NCI-H2171 (cell line): Measurements from ENCODE around the gene CPNE8.

Experiments
- DNase-seq: peaks from one replicate; lab custom pipeline; 2025; lab: John Stamatoyannopoulos, UW

Gene CPNE8

DNA sequence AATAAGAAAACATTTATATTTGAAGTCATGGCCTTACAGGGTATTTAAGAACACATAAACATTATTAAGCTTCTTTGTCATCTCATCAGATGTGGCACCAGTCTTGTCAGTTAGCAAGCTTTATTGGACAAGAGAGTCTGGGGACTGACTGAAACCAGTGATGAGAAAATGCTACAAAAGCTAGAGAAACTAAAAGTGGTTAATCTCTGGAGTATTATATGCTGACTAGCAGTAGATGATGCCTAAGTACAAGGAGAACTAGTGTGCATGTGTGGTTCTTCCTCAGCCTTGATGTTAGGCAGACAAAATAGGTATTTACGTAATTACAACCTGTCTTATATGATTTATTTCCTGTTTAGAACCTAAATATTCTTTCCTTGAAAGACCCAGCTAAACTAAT, 176.5 kb downstream of the CPNE8 start:
- no peak for DNase-seq

DNA sequence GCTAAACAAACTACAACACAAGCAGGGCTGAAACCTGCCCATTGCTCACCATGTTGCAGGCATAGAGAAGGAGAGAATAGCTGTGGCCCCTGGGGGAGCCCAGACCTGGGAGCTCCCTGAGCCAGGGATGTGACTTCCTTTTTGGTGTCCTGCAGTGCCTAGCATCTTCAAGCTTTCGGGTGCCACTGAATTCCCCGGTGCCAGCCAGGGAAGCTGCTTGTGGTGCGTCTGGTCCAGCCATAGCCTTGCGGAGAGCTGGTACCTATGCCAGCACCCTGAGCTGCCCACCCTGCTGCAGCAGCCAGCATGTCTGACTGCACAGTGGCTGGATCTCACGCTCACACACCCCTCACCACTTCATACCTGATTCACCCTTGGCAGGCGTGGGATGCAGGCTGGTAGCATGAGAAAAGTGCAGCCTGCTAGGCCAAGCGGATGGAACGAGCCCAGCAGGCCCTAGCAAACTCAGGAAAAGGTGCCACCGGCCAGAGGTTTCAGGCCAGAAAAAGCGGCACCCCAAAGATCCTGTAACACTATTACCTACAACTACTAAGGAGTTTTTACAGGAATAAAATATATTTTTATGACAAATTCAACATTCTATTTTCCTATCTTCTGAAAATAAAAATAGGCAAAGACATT, 183.7 kb downstream of the CPNE8 start:
- DNase-seq, result no peak

DNA sequence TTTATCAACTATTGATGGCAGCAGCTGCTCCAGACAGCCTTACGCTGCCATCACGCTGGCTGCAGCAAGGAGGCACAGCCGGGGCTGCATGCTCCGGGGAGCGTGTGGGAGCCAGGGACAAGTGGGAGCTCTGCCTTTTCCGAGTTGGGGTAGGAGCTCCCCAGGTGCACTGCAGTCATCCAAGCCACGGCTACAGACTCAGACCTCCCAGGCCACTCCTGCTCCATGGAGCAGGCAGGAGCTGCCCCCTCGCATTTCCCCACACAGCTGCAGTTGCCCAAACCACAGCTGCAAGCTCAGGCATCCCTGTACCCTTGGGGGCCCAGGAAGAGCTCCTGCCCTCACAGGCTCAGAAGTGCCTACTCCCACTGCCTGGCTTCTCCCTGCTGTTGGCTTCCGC, 184.7 kb downstream of the CPNE8 start:
- no peak for DNase-seq

DNA sequence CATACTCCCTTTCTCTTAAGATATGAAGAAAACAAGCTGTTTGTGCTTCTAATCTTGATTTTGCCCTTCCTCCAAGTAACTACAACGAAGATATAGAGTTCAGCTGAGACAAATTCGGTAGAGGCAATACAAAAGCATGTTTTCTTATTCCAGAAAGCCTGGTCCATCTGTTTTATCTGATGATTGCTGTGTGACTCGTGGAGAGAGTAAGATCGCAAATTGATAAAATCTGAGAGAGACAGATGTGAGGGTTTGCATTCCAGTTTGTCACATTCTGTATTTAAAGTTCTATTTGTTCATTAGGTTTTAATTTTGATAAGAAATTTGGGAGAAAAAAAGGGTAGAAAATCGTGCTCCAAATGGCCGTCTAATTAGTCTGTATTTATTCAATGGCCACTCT, 192.1 kb downstream of the CPNE8 start:
- no peak for DNase-seq

DNA sequence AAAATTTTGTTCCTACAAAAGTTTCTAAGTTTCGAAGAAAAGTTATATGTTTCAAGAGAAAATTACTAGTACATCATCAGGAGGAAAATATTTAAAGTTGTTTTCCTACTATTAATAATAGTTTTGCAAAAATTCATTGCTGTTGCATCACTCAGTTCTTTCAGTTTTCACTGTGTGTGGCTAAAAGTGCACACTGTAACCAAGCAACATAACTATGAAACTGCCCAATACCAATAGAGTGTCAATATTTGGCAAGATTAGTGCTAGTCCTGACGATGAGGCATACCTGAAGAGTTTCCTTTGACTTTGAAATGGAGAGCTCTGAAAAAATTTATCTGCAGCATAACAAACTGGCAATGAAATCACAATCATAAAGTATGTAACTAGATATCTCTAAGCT, 194.3 kb downstream of the CPNE8 start:
- DNase-seq, result no peak

DNA sequence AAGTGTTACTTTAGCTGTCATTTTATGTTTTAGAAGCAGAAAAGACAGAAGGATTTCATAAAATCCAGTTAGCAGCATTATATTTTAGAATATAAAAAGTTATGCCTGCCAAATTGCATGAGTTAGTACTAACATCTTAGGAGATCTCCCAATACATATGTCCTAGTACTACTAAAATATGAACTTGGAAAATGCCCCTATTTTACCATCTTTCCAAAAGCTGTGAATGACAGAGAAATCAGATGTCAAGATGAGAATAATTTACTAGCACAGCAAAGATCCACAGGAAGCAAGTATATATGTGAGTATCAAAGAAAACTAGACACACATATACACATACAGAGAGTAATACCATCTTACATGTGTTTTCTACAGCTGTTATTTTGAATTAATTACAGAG, 196.9 kb downstream of the CPNE8 start:
- DNase-seq, result no peak

DNA sequence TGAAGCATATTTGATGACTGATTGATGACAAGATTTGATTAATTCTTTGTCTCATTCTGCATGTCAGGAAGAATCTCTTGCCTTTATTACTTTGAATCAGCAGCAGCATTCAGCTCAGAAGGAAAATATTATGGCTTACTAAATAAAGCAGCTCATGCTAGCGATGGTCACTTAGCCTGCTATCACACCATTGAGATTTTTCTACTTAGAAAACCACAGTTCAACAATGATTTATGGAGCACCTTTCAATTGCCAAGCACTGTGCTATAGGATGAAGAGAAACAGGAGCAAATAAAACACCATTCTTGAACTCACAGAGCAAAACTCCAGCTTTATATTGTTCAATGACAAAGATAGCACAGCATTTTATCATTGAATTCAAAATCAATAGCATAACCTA, 197.7 kb downstream of the CPNE8 start:
- no peak for DNase-seq

DNA sequence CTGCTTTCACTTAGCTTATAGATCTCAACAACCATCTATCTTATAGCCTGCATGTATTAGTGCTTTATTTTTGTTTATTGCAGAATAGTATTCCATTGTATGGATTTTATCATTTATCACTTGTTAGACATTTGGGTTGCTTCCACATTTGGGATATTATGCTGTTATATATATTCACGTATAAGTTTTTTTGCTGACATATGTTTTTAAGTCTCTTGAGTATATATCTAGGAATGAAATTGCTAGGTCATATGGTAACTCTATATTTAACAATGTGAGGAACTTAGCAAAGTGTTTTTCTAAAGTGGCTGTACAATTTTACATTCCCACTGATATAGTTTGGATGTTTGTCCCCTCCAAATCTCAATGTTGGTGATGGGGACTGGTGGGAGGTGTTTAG, 208.1 kb downstream of the CPNE8 start:
- no peak for DNase-seq

DNA sequence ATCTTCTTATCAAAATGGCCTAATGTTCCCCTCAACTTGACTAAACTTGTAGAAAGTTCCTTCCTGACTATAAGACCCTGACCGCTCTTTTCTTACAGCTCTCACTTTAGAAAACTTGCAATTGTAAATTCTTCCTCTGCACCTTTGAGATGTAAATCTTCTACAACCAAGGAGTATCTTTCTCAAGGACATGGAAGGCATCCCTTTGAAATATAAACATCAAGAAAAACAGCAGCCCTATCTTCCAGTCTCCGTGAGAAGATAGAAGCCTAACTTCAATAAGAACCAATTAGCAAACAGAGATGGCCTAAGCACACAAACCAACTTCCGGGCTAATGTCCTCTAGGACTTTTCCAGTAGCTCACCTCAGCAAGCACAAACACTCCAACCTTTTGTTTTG, 210.3 kb downstream of the CPNE8 start:
- no peak for DNase-seq

DNA sequence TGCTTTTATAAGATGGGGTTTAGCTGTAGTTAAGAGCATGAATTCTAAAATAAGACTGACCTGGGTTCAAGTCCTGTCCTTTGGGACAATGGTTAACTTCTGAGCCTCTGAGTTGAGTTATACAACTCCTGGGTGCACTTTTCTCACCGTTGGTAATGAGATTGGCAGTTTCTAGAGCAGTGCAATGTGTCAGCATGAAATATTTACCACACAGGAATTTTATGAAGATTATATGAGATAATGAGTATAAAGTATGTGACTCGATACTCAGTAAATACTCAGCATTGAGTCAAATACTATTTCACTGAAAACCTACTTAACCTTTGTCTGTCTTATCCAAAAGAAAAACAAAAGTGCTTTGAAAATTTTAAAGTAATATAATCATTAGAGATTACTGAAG, 214.2 kb downstream of the CPNE8 start:
- no peak for DNase-seq

DNA sequence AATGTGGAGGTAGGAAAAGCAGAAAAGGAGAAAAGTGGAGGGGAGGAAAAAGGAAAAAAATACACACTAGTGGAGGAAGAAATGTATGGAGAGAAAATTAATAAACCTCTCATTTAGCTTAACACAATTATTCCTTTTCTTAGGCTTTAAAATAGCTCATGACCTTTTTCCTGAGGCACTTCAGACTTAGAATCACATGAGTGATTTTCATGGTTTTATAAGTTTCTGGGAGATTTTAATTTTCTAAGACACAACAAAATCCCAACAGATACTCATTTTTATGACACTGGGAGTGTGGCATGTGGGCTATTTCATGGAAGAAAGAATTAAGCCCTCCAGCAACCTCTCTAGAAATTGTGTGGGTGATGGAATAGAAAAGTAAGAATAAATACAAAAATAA, 214.7 kb downstream of the CPNE8 start:
- no peak for DNase-seq

DNA sequence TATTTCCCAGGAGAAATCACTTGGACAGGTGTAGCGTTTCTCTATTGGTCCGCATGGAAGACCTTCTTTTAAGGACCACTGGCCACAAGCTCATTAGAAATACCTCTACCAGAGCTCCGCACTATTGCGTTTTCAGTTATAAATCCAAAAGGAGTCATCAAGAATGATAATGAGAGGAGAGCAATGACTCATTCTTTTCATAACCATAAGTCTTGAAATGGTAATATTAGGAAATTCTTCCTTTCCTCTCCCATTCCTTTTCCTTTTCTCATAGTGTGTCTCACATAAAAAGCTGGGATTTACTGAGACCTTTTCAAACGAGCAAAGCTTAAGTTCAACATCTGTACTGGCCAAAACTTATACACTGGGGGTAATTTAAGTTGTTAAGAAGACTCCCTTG, 215.7 kb downstream of the CPNE8 start:
- no peak for DNase-seq

DNA sequence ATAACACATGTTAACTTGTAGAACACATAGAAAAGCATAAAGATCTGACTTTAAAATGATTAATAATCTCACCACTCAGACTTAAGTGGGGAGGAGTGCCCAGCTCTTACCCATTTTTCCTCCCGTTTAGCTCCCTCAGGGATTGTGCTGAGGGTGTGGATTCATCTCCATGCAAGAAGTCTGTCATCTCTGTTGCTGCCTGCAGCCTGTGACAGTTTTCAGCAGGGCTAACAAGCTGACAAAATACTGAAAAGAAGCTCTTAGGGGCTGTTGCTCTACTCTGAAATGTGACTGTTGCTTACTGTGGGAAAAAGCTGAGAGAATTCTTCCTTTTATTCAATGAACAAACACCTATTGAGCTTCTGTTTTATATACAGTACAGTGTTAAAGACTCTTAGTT, 216.2 kb downstream of the CPNE8 start:
- no peak for DNase-seq

DNA sequence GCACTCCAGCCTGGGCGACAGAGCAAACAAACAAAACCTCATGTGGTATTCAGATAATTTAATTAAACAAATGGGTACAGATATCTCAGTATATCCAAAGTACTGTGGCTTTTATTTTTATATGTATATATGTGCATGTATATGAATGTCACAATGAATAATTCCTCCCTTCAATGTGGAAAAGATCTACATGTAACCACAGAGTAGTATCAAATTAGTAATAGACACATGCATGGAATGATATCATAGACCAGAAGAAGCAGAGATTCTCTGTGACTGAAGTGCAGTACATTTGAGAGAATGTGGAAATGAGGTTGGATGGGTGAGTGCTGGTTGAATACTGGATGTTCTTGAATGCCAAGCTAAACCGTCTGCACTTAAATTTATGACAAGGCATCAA, 222.9 kb downstream of the CPNE8 start:
- DNase-seq, result no peak

DNA sequence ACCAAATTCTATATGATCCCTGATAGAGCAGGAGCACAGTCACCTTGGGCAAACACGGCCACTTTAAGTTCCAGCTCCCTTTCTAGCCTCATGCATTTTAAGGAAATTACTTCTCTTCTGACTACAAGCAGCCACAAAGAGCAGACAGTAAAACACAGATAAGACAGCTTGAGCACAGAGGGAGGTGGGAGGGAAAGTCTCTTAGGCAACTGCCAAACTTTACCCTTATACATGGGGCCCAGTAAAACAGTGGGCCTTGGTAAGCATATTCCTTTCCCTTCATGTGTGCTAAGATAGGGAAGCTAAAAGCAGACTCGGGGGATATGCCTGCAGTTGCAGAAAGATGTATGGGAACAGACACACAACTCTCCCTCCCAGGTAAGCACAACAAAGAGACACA, 235.9 kb downstream of the CPNE8 start:
- DNase-seq, result no peak

DNA sequence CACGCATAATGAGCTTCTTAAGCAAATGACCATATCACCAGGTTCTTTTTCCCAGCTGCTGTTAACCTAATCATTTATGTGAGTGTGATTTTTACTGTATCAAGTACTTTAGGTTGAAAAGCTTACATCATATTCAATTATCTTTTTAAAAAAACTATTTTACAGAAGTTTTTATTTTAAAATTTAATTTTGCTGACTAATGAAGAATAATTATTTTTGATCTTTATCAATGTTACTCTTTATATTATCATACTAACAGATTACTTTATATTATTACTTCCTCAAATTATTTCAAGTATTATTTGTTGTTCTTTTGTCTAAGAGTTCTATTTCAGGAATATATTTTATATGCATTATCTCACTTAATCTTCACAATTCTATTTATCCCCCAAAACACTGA, 236.3 kb downstream of the CPNE8 start:
- DNase-seq, result no peak

DNA sequence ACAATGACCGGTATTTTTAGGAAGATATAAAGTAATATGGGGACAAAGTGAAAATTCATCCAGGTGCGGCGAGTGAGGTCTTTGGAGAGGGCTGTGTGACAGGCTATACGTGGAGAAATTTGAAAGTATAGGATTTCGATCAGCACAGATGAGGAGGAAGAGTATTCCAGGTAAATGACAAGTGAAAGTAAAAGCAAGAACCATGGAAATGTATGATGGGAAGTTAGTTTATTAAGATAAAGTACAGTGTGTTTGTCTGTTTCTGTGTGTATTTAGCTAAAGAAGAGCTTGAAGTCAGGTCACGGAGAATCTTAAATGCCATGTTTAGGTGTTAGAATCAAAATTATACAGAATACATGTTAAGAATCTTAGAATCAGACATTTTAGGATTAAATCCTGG, 239.0 kb downstream of the CPNE8 start:
- no peak for DNase-seq

DNA sequence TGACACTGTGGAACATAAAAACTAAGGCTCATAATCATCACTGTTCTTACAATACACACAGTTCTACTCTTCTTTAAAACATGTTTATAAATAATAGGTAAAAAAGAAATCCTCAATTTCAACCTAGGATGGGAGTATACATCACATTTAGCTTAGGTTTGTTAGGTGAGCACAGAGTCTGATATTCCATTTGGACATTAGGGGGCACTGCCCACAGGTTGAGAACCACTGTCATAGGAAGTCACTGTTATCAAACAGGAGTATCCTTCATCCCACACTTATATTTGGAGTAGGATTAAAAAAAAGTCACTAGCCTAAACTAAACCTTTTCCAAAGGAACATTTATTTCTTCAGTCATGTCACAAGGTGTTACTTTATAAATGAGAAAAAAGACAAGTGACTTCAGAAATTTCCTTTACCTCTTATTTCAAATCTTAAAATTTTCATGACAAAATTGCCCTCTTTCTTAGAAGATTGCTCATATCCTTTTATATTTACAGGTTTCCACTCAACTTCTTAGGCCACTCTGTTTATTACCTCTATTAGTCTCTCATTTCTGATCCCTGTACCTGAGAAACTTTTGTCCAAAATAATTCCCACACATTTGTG, 240.6 kb downstream of the CPNE8 start:
- no peak for DNase-seq

DNA sequence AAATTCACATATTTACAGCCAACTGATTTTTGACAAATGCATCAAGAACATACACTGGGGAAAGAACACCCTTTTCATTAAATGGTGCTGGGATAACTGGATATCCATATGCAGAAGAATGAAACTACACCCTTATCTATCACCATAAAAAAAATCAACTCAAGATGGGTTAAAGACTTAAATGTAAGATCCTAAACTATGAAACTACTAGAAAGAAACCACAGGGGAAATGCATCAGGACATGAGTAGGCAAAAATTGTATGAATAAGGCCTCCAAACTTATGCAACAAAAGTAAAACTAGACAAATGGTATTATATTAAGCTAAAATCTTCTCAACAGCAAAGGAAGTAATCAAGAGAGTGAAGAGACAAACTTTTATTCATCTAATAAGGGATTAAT, 242.6 kb downstream of the CPNE8 start:
- no peak for DNase-seq

DNA sequence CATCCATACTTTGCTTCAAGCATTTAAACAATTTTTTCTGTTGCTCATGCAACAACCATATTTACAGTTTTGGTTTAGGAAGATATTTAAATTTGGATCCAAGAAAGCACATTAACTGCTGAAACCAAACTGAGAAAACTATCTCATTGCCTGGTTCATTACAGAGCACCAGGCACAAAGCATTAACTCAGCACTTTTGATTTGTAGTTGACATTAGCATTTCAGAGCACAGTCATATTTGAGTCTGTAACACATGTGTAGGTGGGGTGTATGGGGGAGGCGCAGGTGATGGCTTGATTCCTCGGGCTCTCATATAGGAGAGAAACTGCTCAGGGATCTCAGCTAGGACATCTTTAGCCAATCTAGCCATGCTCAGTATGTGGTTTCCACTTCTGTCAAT, 251.7 kb downstream of the CPNE8 start:
- DNase-seq, result no peak

DNA sequence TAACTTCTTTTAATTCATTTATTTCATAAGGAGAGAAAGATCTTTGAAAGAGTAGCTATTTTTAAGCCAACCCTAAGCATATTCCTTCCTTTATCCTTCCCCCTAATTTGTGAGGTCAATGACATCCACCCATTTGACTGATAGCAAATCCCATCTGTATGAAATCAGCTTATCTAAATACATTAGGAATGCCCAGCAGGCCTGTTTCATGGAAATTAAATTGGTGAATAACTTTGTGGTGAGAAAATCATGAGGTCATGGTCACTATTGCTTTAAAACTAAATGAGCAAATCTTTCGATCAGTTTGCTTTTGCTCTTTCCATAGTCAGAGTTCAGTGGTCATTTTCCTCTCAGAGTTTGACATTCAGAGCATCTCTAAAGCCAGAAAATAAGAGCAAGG, 256.6 kb downstream of the CPNE8 start:
- DNase-seq, result no peak

DNA sequence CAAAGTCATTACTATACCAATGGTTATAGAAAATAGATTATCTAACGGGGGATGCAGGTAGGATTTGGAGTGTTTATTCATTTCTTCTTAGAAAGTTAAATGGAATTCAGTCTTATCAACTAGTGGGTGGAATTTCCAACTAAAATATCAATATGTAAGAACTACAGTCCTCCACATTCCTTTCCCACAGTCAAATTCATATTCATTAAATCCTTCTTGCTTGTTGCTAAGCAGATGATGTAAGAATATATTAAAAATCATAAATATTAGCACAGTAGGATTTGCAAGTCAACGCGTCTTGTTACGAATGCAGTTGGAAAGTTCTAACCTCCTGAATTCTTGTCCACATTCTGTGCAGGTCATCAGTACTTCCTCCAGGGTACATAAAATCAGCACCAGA, 259.2 kb downstream of the CPNE8 start:
- no peak for DNase-seq

DNA sequence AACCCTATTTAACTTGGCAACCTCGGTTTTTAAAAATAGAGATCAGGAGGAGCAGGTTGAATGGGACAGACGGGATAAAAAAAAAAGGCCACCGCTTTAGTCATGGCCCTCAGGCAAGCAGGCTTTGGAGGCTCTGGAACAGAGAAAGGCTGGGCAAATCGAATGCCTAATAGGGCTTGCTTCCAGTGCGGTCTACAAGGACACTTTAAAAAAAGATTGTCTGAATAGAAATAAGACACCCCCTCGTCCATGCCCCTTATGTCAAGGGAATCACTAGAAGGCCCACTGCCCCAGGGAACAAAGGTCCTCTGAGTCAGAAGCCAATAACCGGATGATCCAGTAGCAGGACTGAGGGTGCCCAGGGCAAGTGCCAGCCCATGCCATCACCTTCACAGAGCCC, 265.8 kb downstream of the CPNE8 start:
- DNase-seq, result no peak

DNA sequence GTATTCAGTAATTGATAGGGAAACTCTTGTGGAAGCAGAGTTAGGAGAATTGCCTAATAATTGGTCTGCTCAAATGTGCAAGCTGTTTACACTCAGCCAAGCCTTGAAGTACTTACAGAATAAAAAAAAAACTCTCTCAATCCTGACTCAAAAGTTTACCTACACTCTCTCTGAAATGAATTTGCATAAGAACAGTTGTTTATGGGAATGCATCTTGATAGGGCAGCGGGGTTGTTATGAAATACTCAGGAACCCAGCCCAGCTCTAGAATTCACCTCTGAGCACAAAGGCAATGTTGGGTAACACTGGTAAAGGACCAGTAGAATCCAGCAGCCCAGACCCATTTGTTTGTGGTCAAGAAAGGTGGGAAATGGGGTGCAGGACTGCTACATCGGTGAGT, 267.0 kb downstream of the CPNE8 start:
- DNase-seq, result no peak

DNA sequence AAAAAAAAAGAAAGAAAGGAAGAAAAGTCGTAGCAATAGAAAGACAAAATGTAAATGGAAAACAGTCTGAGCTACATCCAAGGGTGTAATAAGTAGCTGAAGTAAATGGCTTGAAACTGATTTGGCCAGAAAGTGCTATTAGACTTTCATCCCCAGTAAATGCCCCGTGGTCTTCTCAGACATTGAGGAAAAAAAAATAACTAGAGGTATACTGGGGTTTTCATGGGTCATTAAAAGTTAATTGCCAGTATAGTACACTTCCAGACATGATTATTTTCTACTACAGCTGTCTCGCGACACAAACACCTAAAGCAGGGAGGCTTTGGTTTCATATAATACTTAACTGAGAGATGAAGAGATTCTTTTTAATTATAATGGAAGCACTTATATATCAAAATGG, 271.9 kb downstream of the CPNE8 start:
- no peak for DNase-seq
